Liver (tissue), 3 donors: ENCODE measurements around the gene FAM161A.

Source experiments
- ATF3 ChIP-seq: IDR thresholded peaks from 2 replicates; pipeline ENCODE4 v1.6.1; 2016; ENCODE audit warnings: antibody characterized with exemption
- CTCF ChIP-seq: fragments of 150-350 bp; IDR thresholded peaks from 2 replicates; pipeline ENCODE4 v1.5.1; 2017; ENCODE audit warnings: improper control_type of control experiment, low read depth, low read length; ENCODE audit not compliant: missing input control
- FOXA1 ChIP-seq: IDR thresholded peaks from 2 replicates; pipeline ENCODE4 v1.6.1; 2016; ENCODE audit warnings: antibody characterized with exemption
- HNF4A ChIP-seq, 2 donors: conservative IDR thresholded peaks; 2 replicates each; pipeline ENCODE4 v1.6.1; 2016; ENCODE audit warnings: antibody characterized with exemption in 2 of 2, mild to moderate bottlenecking in 2 of 2
- HNF4G ChIP-seq: IDR thresholded peaks from 2 replicates; pipeline ENCODE4 v1.6.1; 2016; ENCODE audit warnings: antibody characterized with exemption
- JUND ChIP-seq, 2 donors: IDR thresholded peaks; 2 replicates each; pipeline ENCODE4 v1.6.1; 2016; ENCODE audit warnings: antibody characterized with exemption in 2 of 2
- MAX ChIP-seq: IDR thresholded peaks from 2 replicates; pipeline ENCODE4 v1.6.1; 2016; ENCODE audit warnings: antibody characterized with exemption
- RAD21 ChIP-seq, 2 donors: IDR thresholded peaks; 2 replicates each; pipeline ENCODE4 v1.6.1; 2016; ENCODE audit warnings: antibody characterized with exemption in 2 of 2, mild to moderate bottlenecking in 2 of 2
- REST ChIP-seq: IDR thresholded peaks from 2 replicates; pipeline ENCODE4 v1.6.1; 2016; ENCODE audit warnings: antibody characterized with exemption, mild to moderate bottlenecking
- RXRA ChIP-seq, 2 donors: IDR thresholded peaks; 2 replicates each; pipeline ENCODE4 v1.6.1; 2017 to 2018; ENCODE audit warnings: antibody characterized with exemption in 2 of 2, mild to moderate bottlenecking in 1 of 2
- SP1 ChIP-seq: IDR thresholded peaks from 2 replicates; pipeline ENCODE4 v1.6.1; 2018; ENCODE audit warnings: antibody characterized with exemption, mild to moderate bottlenecking
- TAF1 ChIP-seq: conservative IDR thresholded peaks from 2 replicates; pipeline ENCODE4 v1.6.1; 2016; ENCODE audit warnings: antibody characterized with exemption, mild to moderate bottlenecking
- YY1 ChIP-seq: IDR thresholded peaks from 2 replicates; pipeline ENCODE4 v1.6.1; 2016; ENCODE audit warnings: antibody characterized with exemption, mild to moderate bottlenecking
- ZBTB33 ChIP-seq: IDR thresholded peaks from 2 replicates; pipeline ENCODE4 v1.6.1; 2016; ENCODE audit warnings: antibody characterized with exemption
- donor health status: healthy.
- donor health status: healthy.

- TF ChIP-seq REST (no peak), CTCF (peak; percentile 41), ATF3 (no peak), MAX (no peak), JUND (IDR thresholded peaks at IDR 0.05) (no peak), ZBTB33 (no peak), RAD21 (IDR thresholded peaks at IDR 0.05) (peak; percentile 73), TAF1 (no peak), HNF4A (conservative IDR thresholded peaks at IDR 0.05) (no peak), YY1 (no peak), HNF4G (no peak), RXRA (IDR thresholded peaks at IDR 0.05) (no peak), SP1 (no peak), FOXA1 (no peak)
Measured at GRCh38 chr2:61898810-61899209, 45.0 kb upstream of the FAM161A start.
